Testis (tissue), 3 donors: ENCODE measurements around the gene IQCH. TPM values are rescaled to one million over a fixed set of nuclear protein-coding genes. Genes with fewer than 3 reads are reported as not detected.

Experiments
- DNase-seq: peaks from one replicate; pipeline ENCODE4 v3.0.0-alpha.2; 2019
- H3K27ac ChIP-seq, 2 donors: fragments of 200-600 bp; sonication (generic); one replicate each; pipeline ENCODE4 v1.5.1; 2019
- H3K27me3 ChIP-seq: fragments of 200-600 bp; sonication (generic); one replicate; pipeline ENCODE4 v1.5.1; 2019
- H3K36me3 ChIP-seq: fragments of 200-600 bp; sonication (generic); one replicate; pipeline ENCODE4 v1.5.1; 2017; ENCODE audit warnings: low read depth; ENCODE audit errors: missing control alignments
- H3K4me1 ChIP-seq: fragments of 200-600 bp; sonication (generic); one replicate; pipeline ENCODE4 v1.5.1; 2019
- H3K4me3 ChIP-seq, 2 donors: fragments of 200-600 bp; sonication (generic); one replicate each; pipeline ENCODE4 v1.5.1; 2017 to 2019
- H3K9me3 ChIP-seq: fragments of 200-600 bp; sonication (generic); one replicate; pipeline ENCODE4 v1.5.1; 2017
- CTCF ChIP-seq, 3 experiments: fragments of 450-650 bp in 2 of 3; fragments of 200-600 bp in 1 of 3; sonication (generic) in 1 of 3; IDR thresholded peaks; one replicate each; pipeline ENCODE4 v1.5.1; 2016 to 2019; ENCODE audit warnings: antibody characterized with exemption in 3 of 3, mild to moderate bottlenecking in 2 of 3, moderate library complexity in 1 of 3
- POLR2A ChIP-seq: fragments of 450-650 bp; IDR thresholded peaks from one replicate; pipeline ENCODE4 v1.6.1; 2017; ENCODE audit warnings: antibody characterized with exemption, mild to moderate bottlenecking, moderate library complexity
- WGBS, 2 donors: methylation state at CpG; one replicate each; pipeline ENCODE4 v1.1.5; 2018; 5-methylcytosine and 5-hydroxymethylcytosine counted together
- intact Hi-C: fragments of 100-400 bp; cut with DNase I; formaldehyde crosslinking; loops from one replicate; pipeline ENCODE4 v1.15.1; 2023; ENCODE audit warnings: low total_unique reads
- polyA plus RNA-seq: library from polyadenylated mRNA; stranded (reverse); fragments of 350-450 nt; fragmentation: Illumina TruSeq; extraction: RNeasy Lipid Tissue Mini Kit (QIAGEN cat#74804); gene quantifications from one replicate; pipeline ENCODE4 v1.2.3, GENCODE V29; 2014; ENCODE audit warnings: low read depth, low replicate concordance; ENCODE audit not compliant: insufficient read depth
- total RNA-seq, 2 donors: library from RNA; depleted of rRNA; stranded (reverse); fragments of >200 nt; gene quantifications; one replicate each; pipeline ENCODE4 v1.2.3, GENCODE V29; 2016

Gene IQCH
- total and polyA plus RNA-seq, 3 donors from 2014 or later: 23.5 to 42.2 (median 31.9) TPM

GRCh38 chr15:67501177-67501835, 246.7 kb downstream of the IQCH start:
- Histone ChIP-seq H3K4me1 (no peaks in the 10 kb centered on the region), H3K36me3 (no peaks in the 10 kb centered on the region), H3K27ac (no peak overlapping the region), H3K4me3 (no peak overlapping the region), H3K9me3 (no peaks in the 10 kb centered on the region), H3K27me3 (no peaks in the 10 kb centered on the region)
- intact Hi-C loops: no loop called here
- no peak for DNase-seq
- TF ChIP-seq POLR2A: no peak
- no peak for TF ChIP-seq CTCF (IDR thresholded peaks at IDR 0.05)
- WGBS, 2 donors: 32 to 33% methylated on average over 2 of the region's 2 CpGs

GRCh38 chr15:67501836-67502461, 247.4 kb downstream of the IQCH start:
- TF ChIP-seq CTCF (IDR thresholded peaks at IDR 0.05) (no peak), POLR2A (no peak)
- DNase-seq: no peak
- H3K27me3 ChIP-seq: no peaks in the 10 kb centered on the region
- 69 to 77% methylated on average over 13 of the region's 13 CpGs for WGBS, 2 donors
- H3K4me3 ChIP-seq: no peak overlapping the region
- no peaks in the 10 kb centered on the region for H3K4me1 ChIP-seq
- intact Hi-C loops: no loop called here
- H3K27ac ChIP-seq: no peak overlapping the region
- H3K36me3 ChIP-seq: no peaks in the 10 kb centered on the region
- H3K9me3 ChIP-seq: no peaks in the 10 kb centered on the region

- Histone ChIP-seq H3K27ac (no peak overlapping the region), H3K9me3 (no peaks in the 10 kb centered on the region), H3K36me3 (no peaks in the 10 kb centered on the region), H3K4me3 (no peak overlapping the region), H3K4me1 (no peaks in the 10 kb centered on the region), H3K27me3 (no peaks in the 10 kb centered on the region)
- intact Hi-C loops: no loop called here
- TF ChIP-seq CTCF (IDR thresholded peaks at IDR 0.05): no peak
- TF ChIP-seq POLR2A: no peak
- 88 to 92% methylated on average over 6 of the region's 6 CpGs for WGBS, 2 donors
- DNase-seq: no peak
Measured at GRCh38 chr15:67504056-67504455, 249.5 kb downstream of the IQCH start.

GRCh38 chr15:67504796-67505195, 250.2 kb downstream of the IQCH start:
- Histone ChIP-seq H3K27ac (no peak overlapping the region), H3K4me3 (no peak overlapping the region), H3K36me3 (no peaks in the 10 kb centered on the region), H3K9me3 (no peaks in the 10 kb centered on the region), H3K4me1 (no peaks in the 10 kb centered on the region), H3K27me3 (no peaks in the 10 kb centered on the region)
- intact Hi-C loops: no loop called here
- TF ChIP-seq CTCF (IDR thresholded peaks at IDR 0.05): no peak
- TF ChIP-seq POLR2A: no peak
- 85 to 92% methylated on average over 5 of the region's 5 CpGs for WGBS, 2 donors
- DNase-seq: no peak
